Calu3 (cell line): ENCODE data around the gene APBA2. TPM values are rescaled to one million over a fixed set of nuclear protein-coding genes. Genes with fewer than 3 reads are reported as not detected.

ENCODE experiments used
- BruUV-seq: library from RNA; stranded (reverse); fragments of 400-500 nt; replicated peaks from 2 replicates; lab custom pipeline; 2021; lab: Mats Ljungman, UMichigan
- CTCF ChIA-PET: fragments of 300-600 bp; sonication (Branson Sonifier 250); formaldehyde crosslinking; loops from one replicate; lab custom pipeline; 2022; ENCODE audit warnings: antibody characterized with exemption; lab: Charles Lee
- DNase-seq: peaks from one replicate; pipeline ENCODE4 v3.0.0; 2022
- H3K27ac Mint-ChIP-seq: one replicate; pipeline ENCODE4 v1.8.0; 2022; ENCODE audit warnings: mixed read lengths; ENCODE audit not compliant: unreplicated experiment
- H3K27me3 Mint-ChIP-seq: one replicate; pipeline ENCODE4 v1.8.0; 2022; ENCODE audit warnings: mixed read lengths; ENCODE audit not compliant: unreplicated experiment
- H3K36me3 Mint-ChIP-seq: one replicate; pipeline ENCODE4 v1.8.0; 2022; ENCODE audit warnings: mild to moderate bottlenecking, moderate library complexity, mixed read lengths; ENCODE audit not compliant: insufficient read depth, unreplicated experiment
- H3K4me1 Mint-ChIP-seq: one replicate; pipeline ENCODE4 v1.8.0; 2022; ENCODE audit warnings: mild to moderate bottlenecking, low read depth, mixed read lengths; ENCODE audit not compliant: unreplicated experiment
- H3K4me3 Mint-ChIP-seq: one replicate; pipeline ENCODE4 v1.8.0; 2022; ENCODE audit warnings: mild to moderate bottlenecking, low read depth, moderate library complexity, mixed read lengths; ENCODE audit not compliant: unreplicated experiment
- H3K9me3 Mint-ChIP-seq: one replicate; pipeline ENCODE4 v1.8.0; 2022; ENCODE audit warnings: low read depth, mixed read lengths; ENCODE audit not compliant: unreplicated experiment
- intact Hi-C: fragments of 100-400 bp; cut with micrococcal nuclease; formaldehyde crosslinking; loops from one replicate; pipeline ENCODE4 v1.10.0; 2022; ENCODE audit not compliant: unreplicated experiment
- total RNA-seq: library from RNA; stranded (reverse); gene quantifications from 2 replicates; pipeline ENCODE4 v1.2.3, GENCODE V29; 2022
- TF ChIP-seq, protein P1 (sequence below): fragments of 200-600 bp; IDR thresholded peaks from one replicate; pipeline ENCODE4 v1.8.0; 2022; ENCODE audit warnings: antibody characterized with exemption; ENCODE audit not compliant: unreplicated experiment

APBA2 gene
- total RNA-seq, 1 experiment from 2014 or later, result not detected

DNA sequence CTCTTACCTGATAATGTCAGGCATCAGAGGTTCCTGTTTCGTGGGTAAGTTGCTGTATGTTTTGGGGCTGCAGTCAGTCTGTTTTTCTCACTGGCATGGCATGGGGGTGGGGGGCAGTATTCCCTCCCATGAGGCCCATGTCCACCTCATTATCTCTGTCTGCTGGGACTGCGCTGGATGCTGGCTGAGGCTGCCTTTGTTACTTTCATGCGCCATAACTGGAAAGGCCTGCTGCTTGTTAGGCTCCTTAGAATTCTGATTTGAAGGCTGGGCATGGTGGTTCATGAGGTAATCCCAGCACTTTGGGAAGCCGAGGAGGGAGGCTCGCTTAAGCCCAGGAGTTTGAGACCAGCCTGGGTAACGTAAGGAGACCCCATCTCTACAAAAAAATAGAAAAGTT is 9.8 kb downstream of the APBA2 start:
- Mint-ChIP-seq H3K27me3 (no peaks in the 10 kb centered on the region), H3K9me3 (peaks cover 2% of the 10 kb centered on the region), H3K27ac (no peak overlapping the region), H3K4me1 (no peaks in the 10 kb centered on the region), H3K36me3 (no peaks in the 10 kb centered on the region), H3K4me3 (no peak overlapping the region)
- intact Hi-C loops, result no loop called here
- no peak for DNase-seq
- TF ChIP-seq, protein P1, sequence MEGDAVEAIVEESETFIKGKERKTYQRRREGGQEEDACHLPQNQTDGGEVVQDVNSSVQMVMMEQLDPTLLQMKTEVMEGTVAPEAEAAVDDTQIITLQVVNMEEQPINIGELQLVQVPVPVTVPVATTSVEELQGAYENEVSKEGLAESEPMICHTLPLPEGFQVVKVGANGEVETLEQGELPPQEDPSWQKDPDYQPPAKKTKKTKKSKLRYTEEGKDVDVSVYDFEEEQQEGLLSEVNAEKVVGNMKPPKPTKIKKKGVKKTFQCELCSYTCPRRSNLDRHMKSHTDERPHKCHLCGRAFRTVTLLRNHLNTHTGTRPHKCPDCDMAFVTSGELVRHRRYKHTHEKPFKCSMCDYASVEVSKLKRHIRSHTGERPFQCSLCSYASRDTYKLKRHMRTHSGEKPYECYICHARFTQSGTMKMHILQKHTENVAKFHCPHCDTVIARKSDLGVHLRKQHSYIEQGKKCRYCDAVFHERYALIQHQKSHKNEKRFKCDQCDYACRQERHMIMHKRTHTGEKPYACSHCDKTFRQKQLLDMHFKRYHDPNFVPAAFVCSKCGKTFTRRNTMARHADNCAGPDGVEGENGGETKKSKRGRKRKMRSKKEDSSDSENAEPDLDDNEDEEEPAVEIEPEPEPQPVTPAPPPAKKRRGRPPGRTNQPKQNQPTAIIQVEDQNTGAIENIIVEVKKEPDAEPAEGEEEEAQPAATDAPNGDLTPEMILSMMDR, result no peak
- CTCF ChIA-PET, result no interaction called here
- no TSS peak for BruUV-seq

DNA sequence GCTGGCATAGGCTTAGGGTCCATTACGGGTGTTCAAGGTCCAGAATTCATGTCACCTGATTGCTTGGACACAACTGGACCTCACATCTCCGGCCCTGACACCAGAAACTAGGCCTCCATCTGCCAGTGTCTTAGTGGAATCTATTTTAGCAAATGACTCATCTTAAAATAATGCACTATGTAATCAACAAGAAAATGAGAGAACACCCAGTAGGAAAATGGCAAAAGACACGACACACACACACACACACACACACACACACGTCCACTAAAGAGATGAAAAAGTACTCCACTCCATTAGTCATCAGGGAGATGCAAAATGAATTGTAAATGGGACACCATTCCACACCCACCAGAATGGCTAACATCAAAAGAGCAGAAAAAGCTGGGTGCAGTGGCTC is 11.2 kb downstream of the APBA2 start:
- no peak for DNase-seq
- Mint-ChIP-seq H3K4me3 (no peak overlapping the region), H3K4me1 (no peaks in the 10 kb centered on the region), H3K9me3 (peaks cover 2% of the 10 kb centered on the region), H3K27ac (no peak overlapping the region), H3K36me3 (no peaks in the 10 kb centered on the region), H3K27me3 (no peaks in the 10 kb centered on the region)
- TF ChIP-seq, protein P1, result no peak
- no TSS peak for BruUV-seq
- CTCF ChIA-PET, result no interaction called here
- intact Hi-C loops, result no loop called here

DNA sequence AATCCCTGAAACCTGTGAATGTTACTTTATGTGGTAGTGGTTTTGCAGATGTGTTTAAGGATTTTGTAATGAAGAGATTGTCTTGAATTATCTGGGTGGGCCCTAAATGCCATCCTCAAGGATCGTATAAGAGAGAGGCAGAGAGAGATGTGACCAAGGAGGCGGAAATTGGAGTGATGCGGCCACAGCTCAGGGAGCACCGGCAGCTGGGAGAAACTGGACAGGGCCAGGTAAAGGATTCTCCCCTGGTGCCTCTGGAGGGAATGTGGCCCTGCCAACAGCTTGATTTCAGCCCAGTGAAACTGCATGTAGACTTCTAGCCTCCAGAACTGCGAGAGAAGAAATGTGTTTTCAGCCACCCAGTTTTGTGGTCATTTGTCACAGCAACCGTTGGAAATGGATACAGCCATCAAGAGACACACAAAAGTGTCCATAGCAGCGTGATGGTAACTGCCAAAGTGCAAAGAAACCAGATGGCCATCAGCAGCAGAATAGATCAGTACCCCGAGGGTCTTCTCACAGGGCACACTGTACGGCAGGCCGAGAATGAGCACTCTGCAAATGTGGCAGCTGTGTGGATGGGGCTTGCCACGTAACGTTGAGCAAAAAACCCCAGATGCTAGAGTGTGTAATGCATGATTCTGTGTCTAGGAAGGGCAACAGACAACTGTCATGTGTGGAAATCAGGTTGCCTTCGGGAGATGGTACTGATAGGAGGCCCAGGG is 12.2 kb downstream of the APBA2 start:
- Mint-ChIP-seq H3K9me3 (peaks cover 2% of the 10 kb centered on the region), H3K36me3 (no peaks in the 10 kb centered on the region), H3K27me3 (no peaks in the 10 kb centered on the region), H3K27ac (no peak overlapping the region), H3K4me1 (no peaks in the 10 kb centered on the region), H3K4me3 (no peak overlapping the region)
- no peak for DNase-seq
- intact Hi-C loops, result no loop called here
- BruUV-seq, result no TSS peak
- CTCF ChIA-PET, result no interaction called here
- TF ChIP-seq, protein P1, result no peak

DNA sequence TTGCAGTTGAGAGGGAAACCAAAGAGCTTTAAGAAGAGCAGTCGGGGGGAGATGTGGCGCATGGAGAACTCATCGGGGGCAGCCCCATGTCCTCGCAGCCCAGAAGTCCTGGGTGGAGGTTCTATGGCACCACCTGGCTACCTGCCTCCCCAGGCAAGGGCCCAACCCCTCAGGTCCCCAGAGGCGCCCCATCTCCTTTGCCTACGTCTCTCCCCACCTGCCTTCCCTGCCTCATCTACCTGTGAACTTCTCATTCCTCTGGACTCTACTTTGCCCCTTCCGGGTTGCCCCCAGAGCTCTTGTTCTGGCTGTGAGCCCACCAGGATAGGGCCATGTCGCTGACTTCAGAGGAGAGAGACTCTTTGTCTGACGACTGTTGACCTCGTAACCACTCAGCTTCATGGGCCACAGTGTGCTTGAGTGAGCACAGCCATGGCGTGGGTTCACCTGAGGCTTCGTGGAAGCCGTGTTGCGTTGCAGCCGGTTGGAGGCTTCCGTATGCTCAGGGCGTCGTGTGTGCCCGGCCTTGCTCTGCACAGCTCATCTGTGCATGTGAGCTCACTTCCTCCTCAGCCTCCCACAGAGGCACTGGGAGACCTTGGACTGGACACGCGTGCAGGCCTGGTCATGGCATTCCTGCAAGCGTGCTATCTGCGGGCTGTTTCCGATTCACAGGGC is 13.4 kb downstream of the APBA2 start:
- TF ChIP-seq, protein P1, result no peak
- no TSS peak for BruUV-seq
- Mint-ChIP-seq H3K9me3 (peaks cover 2% of the 10 kb centered on the region), H3K27me3 (no peaks in the 10 kb centered on the region), H3K4me1 (no peaks in the 10 kb centered on the region), H3K4me3 (no peak overlapping the region), H3K27ac (no peak overlapping the region), H3K36me3 (no peaks in the 10 kb centered on the region)
- no peak for DNase-seq
- CTCF ChIA-PET, result no interaction called here
- intact Hi-C loops, result no loop called here
